H1 (cell line): ENCODE data around the gene ADAMTS6. TPM values are rescaled to one million over a fixed set of nuclear protein-coding genes. Genes with fewer than 3 reads are reported as not detected.

Source experiments
- CHD2 ChIP-seq: IDR thresholded peaks from 2 replicates; pipeline ENCODE4 v1.6.1; 2012; ENCODE audit warnings: low read length, improper control_type of control experiment
- ZNF274 ChIP-seq: IDR thresholded peaks from 2 replicates; pipeline ENCODE4 v1.7.0; 2012; ENCODE audit warnings: low read length, borderline replicate concordance; ENCODE audit errors: extremely low read depth
- polyA plus RNA-seq, 7 experiments: library from polyadenylated mRNA; depleted of rRNA in 3 of 7; stranded (reverse) in 5 of 7; unstranded in 2 of 7; fragments of >200 nt in 5 of 7; fragments of 200-250 nt in 2 of 7; gene quantifications; 1 replicate in 5 of 7; 2 replicates in 1 of 7; 4 replicates in 1 of 7; pipeline versions ENCODE4 v1.2.1 to v1.2.3, GENCODE V29; 2011 to 2013; ENCODE audit warnings: missing spikeins in 2 of 7, mixed read lengths in 2 of 7
- total RNA-seq: library from RNA; stranded (reverse); fragmentation: NEBNext Ultra II Directional; extraction: Animal tissue kit (Norgen Biotek cat#: 25700); gene quantifications from 2 replicates; pipeline ENCODE4 v1.2.1, GENCODE V29; 2021
- TF ChIP-seq, protein P1 (sequence below): fragments of 300-600 bp; sonication (generic); IDR thresholded peaks from 2 replicates; pipeline ENCODE4 v1.7.1; 2012; ENCODE audit warnings: low read length, moderate library complexity, mild to moderate bottlenecking, inconsistent platforms; ENCODE audit not compliant: insufficient replicate concordance
- TF ChIP-seq, protein P2 (sequence below), 3 experiments: IDR thresholded peaks; 1 replicate in 2 of 3; 2 replicates in 1 of 3; pipeline versions ENCODE4 v1.5.1 to v1.6.1; 2011; ENCODE audit warnings: low read length in 3 of 3, mild to moderate bottlenecking in 3 of 3, inconsistent platforms in 2 of 3, low read depth in 1 of 3, moderate library complexity in 1 of 3; ENCODE audit not compliant: insufficient read depth in 1 of 3; ENCODE audit errors: control extremely low read depth in 1 of 3

Gene ADAMTS6
- total and polyA plus RNA-seq, 2 of the 8 experiments (the other 6 are each of a cell fraction or from before 2014, with no cell fraction given): 0.74 to 2.4 TPM

DNA sequence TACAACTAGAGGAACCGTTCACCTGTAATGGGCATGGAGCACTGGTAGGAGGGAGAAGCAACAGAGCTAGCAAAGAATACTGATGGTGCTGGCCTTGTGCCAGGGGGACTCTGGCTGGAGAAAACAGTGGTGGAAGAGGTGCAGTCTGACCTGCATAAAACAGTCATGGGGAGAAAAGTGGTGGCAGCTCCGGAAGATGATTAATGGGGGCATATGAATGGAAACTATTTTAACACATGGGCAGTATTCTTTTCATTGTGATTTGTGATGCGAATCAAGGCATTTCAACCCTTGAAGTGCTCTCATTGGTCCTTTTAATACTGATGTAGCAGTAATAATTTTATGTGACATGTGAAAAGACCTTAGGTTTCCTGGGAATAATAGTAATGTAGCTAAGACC, 219.6 kb downstream of the ADAMTS6 start (continued):
- TF ChIP-seq, protein P1, sequence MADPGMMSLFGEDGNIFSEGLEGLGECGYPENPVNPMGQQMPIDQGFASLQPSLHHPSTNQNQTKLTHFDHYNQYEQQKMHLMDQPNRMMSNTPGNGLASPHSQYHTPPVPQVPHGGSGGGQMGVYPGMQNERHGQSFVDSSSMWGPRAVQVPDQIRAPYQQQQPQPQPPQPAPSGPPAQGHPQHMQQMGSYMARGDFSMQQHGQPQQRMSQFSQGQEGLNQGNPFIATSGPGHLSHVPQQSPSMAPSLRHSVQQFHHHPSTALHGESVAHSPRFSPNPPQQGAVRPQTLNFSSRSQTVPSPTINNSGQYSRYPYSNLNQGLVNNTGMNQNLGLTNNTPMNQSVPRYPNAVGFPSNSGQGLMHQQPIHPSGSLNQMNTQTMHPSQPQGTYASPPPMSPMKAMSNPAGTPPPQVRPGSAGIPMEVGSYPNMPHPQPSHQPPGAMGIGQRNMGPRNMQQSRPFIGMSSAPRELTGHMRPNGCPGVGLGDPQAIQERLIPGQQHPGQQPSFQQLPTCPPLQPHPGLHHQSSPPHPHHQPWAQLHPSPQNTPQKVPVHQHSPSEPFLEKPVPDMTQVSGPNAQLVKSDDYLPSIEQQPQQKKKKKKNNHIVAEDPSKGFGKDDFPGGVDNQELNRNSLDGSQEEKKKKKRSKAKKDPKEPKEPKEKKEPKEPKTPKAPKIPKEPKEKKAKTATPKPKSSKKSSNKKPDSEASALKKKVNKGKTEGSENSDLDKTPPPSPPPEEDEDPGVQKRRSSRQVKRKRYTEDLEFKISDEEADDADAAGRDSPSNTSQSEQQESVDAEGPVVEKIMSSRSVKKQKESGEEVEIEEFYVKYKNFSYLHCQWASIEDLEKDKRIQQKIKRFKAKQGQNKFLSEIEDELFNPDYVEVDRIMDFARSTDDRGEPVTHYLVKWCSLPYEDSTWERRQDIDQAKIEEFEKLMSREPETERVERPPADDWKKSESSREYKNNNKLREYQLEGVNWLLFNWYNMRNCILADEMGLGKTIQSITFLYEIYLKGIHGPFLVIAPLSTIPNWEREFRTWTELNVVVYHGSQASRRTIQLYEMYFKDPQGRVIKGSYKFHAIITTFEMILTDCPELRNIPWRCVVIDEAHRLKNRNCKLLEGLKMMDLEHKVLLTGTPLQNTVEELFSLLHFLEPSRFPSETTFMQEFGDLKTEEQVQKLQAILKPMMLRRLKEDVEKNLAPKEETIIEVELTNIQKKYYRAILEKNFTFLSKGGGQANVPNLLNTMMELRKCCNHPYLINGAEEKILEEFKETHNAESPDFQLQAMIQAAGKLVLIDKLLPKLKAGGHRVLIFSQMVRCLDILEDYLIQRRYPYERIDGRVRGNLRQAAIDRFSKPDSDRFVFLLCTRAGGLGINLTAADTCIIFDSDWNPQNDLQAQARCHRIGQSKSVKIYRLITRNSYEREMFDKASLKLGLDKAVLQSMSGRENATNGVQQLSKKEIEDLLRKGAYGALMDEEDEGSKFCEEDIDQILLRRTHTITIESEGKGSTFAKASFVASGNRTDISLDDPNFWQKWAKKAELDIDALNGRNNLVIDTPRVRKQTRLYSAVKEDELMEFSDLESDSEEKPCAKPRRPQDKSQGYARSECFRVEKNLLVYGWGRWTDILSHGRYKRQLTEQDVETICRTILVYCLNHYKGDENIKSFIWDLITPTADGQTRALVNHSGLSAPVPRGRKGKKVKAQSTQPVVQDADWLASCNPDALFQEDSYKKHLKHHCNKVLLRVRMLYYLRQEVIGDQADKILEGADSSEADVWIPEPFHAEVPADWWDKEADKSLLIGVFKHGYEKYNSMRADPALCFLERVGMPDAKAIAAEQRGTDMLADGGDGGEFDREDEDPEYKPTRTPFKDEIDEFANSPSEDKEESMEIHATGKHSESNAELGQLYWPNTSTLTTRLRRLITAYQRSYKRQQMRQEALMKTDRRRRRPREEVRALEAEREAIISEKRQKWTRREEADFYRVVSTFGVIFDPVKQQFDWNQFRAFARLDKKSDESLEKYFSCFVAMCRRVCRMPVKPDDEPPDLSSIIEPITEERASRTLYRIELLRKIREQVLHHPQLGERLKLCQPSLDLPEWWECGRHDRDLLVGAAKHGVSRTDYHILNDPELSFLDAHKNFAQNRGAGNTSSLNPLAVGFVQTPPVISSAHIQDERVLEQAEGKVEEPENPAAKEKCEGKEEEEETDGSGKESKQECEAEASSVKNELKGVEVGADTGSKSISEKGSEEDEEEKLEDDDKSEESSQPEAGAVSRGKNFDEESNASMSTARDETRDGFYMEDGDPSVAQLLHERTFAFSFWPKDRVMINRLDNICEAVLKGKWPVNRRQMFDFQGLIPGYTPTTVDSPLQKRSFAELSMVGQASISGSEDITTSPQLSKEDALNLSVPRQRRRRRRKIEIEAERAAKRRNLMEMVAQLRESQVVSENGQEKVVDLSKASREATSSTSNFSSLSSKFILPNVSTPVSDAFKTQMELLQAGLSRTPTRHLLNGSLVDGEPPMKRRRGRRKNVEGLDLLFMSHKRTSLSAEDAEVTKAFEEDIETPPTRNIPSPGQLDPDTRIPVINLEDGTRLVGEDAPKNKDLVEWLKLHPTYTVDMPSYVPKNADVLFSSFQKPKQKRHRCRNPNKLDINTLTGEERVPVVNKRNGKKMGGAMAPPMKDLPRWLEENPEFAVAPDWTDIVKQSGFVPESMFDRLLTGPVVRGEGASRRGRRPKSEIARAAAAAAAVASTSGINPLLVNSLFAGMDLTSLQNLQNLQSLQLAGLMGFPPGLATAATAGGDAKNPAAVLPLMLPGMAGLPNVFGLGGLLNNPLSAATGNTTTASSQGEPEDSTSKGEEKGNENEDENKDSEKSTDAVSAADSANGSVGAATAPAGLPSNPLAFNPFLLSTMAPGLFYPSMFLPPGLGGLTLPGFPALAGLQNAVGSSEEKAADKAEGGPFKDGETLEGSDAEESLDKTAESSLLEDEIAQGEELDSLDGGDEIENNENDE: no peak
- TF ChIP-seq, protein P2, sequence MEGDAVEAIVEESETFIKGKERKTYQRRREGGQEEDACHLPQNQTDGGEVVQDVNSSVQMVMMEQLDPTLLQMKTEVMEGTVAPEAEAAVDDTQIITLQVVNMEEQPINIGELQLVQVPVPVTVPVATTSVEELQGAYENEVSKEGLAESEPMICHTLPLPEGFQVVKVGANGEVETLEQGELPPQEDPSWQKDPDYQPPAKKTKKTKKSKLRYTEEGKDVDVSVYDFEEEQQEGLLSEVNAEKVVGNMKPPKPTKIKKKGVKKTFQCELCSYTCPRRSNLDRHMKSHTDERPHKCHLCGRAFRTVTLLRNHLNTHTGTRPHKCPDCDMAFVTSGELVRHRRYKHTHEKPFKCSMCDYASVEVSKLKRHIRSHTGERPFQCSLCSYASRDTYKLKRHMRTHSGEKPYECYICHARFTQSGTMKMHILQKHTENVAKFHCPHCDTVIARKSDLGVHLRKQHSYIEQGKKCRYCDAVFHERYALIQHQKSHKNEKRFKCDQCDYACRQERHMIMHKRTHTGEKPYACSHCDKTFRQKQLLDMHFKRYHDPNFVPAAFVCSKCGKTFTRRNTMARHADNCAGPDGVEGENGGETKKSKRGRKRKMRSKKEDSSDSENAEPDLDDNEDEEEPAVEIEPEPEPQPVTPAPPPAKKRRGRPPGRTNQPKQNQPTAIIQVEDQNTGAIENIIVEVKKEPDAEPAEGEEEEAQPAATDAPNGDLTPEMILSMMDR (IDR thresholded peaks at IDR 0.05; ENCODE audit: control extremely low read depth in 1 of 3, insufficient read depth in 1 of 3, low read depth in 1 of 3, low read length in 3 of 3): no peak
- no peak for TF ChIP-seq ZNF274
- TF ChIP-seq CHD2: no peak
